Measurements from ENCODE around the gene RADIL. TPM values are rescaled to one million over a fixed set of nuclear protein-coding genes. Genes with fewer than 3 reads are reported as not detected.

RADIL gene
- total RNA-seq, 1 experiment from 2014 or later = 5.0 TPM

DNA sequence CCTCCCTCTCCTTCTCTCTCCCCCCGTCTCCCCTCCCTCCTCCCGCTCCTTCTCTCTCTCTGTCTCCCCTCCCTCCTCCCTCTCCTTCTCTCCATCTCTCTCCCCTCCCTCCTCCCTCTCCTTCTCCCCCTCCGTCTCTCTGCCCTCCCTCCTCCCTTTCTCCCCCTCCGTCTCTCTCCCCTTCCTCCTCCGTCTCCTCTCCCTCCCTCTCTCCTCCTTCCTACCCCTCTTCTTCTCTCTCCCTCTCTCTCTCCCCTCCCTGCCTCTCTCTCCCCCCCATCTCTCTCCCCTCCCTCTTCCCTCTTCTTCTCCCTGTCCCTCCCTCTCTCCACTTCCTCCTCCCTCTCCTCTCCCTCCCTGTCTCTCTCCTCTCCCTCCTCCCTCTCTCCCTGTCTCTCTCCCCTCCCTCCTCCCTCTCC, 75.9 kb downstream of the RADIL start:
- H3K27ac ChIP-seq (ENCODE audit: low read depth, low read length, poor library complexity, severe bottlenecking) = no peak overlapping the region
- no peak overlapping the region for H3K4me3 ChIP-seq (ENCODE audit: low read depth, low read length, poor library complexity, severe bottlenecking)
- TF ChIP-seq, protein P1, sequence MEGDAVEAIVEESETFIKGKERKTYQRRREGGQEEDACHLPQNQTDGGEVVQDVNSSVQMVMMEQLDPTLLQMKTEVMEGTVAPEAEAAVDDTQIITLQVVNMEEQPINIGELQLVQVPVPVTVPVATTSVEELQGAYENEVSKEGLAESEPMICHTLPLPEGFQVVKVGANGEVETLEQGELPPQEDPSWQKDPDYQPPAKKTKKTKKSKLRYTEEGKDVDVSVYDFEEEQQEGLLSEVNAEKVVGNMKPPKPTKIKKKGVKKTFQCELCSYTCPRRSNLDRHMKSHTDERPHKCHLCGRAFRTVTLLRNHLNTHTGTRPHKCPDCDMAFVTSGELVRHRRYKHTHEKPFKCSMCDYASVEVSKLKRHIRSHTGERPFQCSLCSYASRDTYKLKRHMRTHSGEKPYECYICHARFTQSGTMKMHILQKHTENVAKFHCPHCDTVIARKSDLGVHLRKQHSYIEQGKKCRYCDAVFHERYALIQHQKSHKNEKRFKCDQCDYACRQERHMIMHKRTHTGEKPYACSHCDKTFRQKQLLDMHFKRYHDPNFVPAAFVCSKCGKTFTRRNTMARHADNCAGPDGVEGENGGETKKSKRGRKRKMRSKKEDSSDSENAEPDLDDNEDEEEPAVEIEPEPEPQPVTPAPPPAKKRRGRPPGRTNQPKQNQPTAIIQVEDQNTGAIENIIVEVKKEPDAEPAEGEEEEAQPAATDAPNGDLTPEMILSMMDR (conservative IDR thresholded peaks at IDR 0.05; ENCODE audit: low read depth, low read length) = no peak
- no peak for TF ChIP-seq EZH2 (IDR thresholded peaks at IDR 0.05; ENCODE audit: borderline replicate concordance, low read depth, low read length, poor library complexity, severe bottlenecking)
- no peaks in the 10 kb centered on the region for H3K27me3 ChIP-seq (replicated peaks; ENCODE audit: insufficient read depth, low read depth, low read length, poor library complexity)
- POLR2A ChIA-PET (ENCODE audit: low non-redundant PET) = no interaction called here
- CTCF ChIA-PET = interaction anchor here (0.6 to 1.0 kb wide), 2 partner anchors 9 to 148 kb away, joined by 10 to 12 read pairs; no protein-coding TSS in a partner anchor
- no peaks in the 10 kb centered on the region for H3K4me1 ChIP-seq (ENCODE audit: insufficient read depth, low read length, poor library complexity, severe bottlenecking)
- H3K9me3 ChIP-seq (ENCODE audit: low read depth, low read length, poor library complexity, severe bottlenecking) = no peaks in the 10 kb centered on the region
- intact Hi-C loops (cut with micrococcal nuclease; ENCODE audit: unreplicated experiment) = no loop called here
- BruUV-seq (replicated peaks) = no TSS peak
- no peaks in the 10 kb centered on the region for H3K36me3 ChIP-seq (ENCODE audit: insufficient read depth, low read length, poor library complexity, severe bottlenecking)
- peak; percentile 28 for DNase-seq (ENCODE audit: low spot score)

DNA sequence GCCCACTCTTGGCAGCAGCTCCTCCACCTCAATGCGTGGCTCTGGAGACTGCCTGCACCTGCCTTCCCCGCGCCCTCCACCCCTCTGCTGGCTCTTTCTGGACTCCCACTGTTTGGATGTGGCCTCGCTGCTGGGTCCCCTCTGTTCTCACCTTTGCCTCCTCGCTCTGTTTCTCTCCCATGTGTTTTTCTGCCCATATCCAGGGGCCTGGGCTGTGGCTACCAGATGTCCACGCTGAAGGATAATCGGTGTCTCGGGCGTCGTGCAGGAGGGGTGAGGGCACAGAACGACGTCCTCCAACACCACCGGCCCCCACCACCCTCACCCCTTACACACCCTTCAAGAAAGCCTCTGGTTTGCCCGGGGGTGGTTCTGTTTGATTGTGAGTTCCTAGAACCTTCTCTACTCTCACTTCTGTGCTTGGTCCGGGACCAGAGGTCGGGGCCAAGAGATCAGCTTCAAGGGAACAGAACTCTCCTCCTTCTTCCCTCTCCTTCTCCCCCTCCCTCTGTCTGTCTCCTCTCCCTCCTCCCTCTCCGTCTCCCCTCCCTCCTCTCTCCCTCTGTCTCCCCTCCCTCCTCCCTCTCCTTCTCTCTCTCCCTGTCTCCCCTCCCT, 76.4 kb downstream of the RADIL start:
- no peak for DNase-seq (ENCODE audit: low spot score)
- H3K4me3 ChIP-seq (ENCODE audit: low read depth, low read length, poor library complexity, severe bottlenecking) = no peak overlapping the region
- no peaks in the 10 kb centered on the region for H3K9me3 ChIP-seq (ENCODE audit: low read depth, low read length, poor library complexity, severe bottlenecking)
- H3K27ac ChIP-seq (ENCODE audit: low read depth, low read length, poor library complexity, severe bottlenecking) = no peak overlapping the region
- no peaks in the 10 kb centered on the region for H3K27me3 ChIP-seq (replicated peaks; ENCODE audit: insufficient read depth, low read depth, low read length, poor library complexity)
- TF ChIP-seq, protein P1 (conservative IDR thresholded peaks at IDR 0.05; ENCODE audit: low read depth, low read length) = no peak
- TF ChIP-seq EZH2 (IDR thresholded peaks at IDR 0.05; ENCODE audit: borderline replicate concordance, low read depth, low read length, poor library complexity, severe bottlenecking) = no peak
- no TSS peak for BruUV-seq (replicated peaks)
- ChIA-PET CTCF (no interaction called here), POLR2A (ENCODE audit: low non-redundant PET) (no interaction called here)
- no peaks in the 10 kb centered on the region for H3K4me1 ChIP-seq (ENCODE audit: insufficient read depth, low read length, poor library complexity, severe bottlenecking)
- H3K36me3 ChIP-seq (ENCODE audit: insufficient read depth, low read length, poor library complexity, severe bottlenecking) = no peaks in the 10 kb centered on the region
- intact Hi-C loops (cut with micrococcal nuclease; ENCODE audit: unreplicated experiment) = no loop called here

DNA sequence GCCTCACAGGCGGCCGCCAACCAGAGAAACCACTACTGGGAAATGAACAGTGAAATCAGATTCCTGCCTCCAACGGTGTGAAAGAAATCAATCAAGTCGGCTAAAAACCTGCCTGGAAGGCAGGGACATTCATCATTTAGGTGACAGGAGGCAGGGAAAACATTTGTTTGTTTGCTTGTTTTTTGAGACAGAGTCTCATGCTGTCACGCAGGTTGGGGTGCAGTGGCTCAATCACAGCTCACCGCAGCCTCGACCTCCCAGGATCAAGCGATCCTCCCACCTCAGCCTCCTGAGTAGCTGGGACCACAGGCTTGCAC, 77.6 kb downstream of the RADIL start:
- CTCF ChIA-PET = no interaction called here

More for the DNA sequence above, 77.6 kb downstream of the RADIL start:
- Histone ChIP-seq H3K27me3 (replicated peaks; ENCODE audit: insufficient read depth, low read depth, low read length, poor library complexity) (no peaks in the 10 kb centered on the region), H3K36me3 (ENCODE audit: insufficient read depth, low read length, poor library complexity, severe bottlenecking) (no peaks in the 10 kb centered on the region), H3K27ac (ENCODE audit: low read depth, low read length, poor library complexity, severe bottlenecking) (no peak overlapping the region), H3K4me1 (ENCODE audit: insufficient read depth, low read length, poor library complexity, severe bottlenecking) (no peaks in the 10 kb centered on the region), H3K9me3 (ENCODE audit: low read depth, low read length, poor library complexity, severe bottlenecking) (no peaks in the 10 kb centered on the region), H3K4me3 (ENCODE audit: low read depth, low read length, poor library complexity, severe bottlenecking) (no peak overlapping the region)
- DNase-seq (ENCODE audit: low spot score) = no peak
- POLR2A ChIA-PET (ENCODE audit: low non-redundant PET) = no interaction called here
- no peak for TF ChIP-seq EZH2 (IDR thresholded peaks at IDR 0.05; ENCODE audit: borderline replicate concordance, low read depth, low read length, poor library complexity, severe bottlenecking)
- intact Hi-C loops (cut with micrococcal nuclease; ENCODE audit: unreplicated experiment) = no loop called here
- BruUV-seq (replicated peaks) = no TSS peak
